GM12865 (cell line): ENCODE measurements around the gene HECW1.

ENCODE experiments used
- DNase-seq: peaks from one replicate; pipeline ENCODE4 v3.0.0; 2010; ENCODE audit warnings: low read depth
- H3K4me3 ChIP-seq: 2 replicates; pipeline ENCODE4 v1.5.1; 2011; ENCODE audit warnings: mild to moderate bottlenecking, low read depth, low read length, control low read depth
- TF ChIP-seq, protein P1 (sequence below): IDR thresholded peaks from 2 replicates; pipeline ENCODE4 v1.5.1; 2011; ENCODE audit warnings: low read length, control low read depth, low read depth, inconsistent platforms; ENCODE audit not compliant: insufficient read depth; ENCODE audit errors: missing control alignments

Gene HECW1

DNA sequence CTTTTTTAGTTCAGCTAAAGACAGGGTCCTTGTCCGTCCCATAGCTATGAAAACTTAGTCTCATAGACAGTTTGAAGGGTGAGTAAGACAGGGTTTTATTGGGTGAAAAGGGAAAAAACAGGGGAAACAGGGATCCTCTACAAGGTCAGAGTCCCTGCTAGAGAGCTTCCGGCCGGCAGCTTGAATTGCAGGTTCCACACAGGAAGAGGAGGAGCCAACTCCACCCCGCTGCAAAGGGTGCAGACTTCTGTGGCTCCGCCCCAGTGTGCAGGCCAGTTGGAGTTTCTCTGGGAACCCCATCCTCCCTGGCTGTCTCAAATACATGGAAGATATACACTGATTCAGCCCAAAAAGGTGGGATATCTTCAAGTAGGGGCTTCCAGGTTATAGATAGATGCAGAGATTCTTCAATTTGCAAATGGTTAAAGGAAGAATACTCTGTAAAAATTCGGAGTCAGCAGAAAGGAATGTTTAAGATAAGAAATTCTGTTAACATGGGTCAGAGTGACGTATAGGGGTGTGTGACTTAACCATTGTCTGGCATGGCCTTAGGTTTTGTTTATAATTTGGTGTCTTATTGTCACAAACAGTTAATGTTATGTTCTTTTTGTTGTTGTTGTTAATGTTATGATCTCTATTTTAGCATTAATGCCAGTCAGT, 34.6 kb upstream of the HECW1 start:
- no peak overlapping the region for H3K4me3 ChIP-seq
- DNase-seq = no peak
- TF ChIP-seq, protein P1, sequence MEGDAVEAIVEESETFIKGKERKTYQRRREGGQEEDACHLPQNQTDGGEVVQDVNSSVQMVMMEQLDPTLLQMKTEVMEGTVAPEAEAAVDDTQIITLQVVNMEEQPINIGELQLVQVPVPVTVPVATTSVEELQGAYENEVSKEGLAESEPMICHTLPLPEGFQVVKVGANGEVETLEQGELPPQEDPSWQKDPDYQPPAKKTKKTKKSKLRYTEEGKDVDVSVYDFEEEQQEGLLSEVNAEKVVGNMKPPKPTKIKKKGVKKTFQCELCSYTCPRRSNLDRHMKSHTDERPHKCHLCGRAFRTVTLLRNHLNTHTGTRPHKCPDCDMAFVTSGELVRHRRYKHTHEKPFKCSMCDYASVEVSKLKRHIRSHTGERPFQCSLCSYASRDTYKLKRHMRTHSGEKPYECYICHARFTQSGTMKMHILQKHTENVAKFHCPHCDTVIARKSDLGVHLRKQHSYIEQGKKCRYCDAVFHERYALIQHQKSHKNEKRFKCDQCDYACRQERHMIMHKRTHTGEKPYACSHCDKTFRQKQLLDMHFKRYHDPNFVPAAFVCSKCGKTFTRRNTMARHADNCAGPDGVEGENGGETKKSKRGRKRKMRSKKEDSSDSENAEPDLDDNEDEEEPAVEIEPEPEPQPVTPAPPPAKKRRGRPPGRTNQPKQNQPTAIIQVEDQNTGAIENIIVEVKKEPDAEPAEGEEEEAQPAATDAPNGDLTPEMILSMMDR = no peak

DNA sequence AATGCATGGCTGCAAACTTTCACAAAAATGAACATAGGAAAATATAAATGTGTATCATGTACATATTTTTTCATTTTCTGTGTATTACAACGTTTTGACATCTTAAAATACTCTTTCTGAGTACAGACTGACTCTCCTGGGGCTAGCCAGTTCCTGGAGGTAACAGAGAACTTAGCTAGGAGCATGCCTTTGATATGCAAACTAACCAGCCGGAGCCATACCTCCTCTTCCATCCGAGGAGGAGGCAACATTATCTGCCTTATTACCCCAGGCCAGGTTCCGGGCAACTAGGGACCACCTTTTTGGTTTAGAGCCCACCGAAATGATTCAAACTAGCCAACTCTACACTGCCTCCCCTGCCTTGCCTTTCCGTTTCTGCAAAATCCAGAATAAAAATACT, 33.7 kb upstream of the HECW1 start:
- no peak for DNase-seq
- H3K4me3 ChIP-seq = no peak overlapping the region
- TF ChIP-seq, protein P1 = no peak

DNA sequence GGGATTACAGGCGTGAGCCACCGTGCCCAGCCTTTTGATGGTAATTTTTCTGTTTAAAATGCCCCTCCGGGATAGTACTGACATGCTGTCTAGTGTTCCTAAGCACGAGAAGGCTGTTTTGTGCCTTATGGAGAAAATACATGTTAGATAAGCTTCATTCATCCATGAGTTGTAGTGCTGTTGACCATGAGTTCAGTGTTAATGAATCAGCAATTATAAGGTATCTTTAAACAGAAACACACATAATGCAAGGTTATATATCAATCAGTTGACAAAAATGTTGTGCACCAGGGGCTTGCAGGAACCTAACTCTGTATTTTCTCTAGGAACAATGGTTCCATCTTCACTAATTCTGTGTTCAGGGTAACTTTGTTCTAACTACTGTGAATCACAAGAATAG, 30.8 kb upstream of the HECW1 start:
- no peak for DNase-seq
- TF ChIP-seq, protein P1 = no peak
- no peak overlapping the region for H3K4me3 ChIP-seq

DNA sequence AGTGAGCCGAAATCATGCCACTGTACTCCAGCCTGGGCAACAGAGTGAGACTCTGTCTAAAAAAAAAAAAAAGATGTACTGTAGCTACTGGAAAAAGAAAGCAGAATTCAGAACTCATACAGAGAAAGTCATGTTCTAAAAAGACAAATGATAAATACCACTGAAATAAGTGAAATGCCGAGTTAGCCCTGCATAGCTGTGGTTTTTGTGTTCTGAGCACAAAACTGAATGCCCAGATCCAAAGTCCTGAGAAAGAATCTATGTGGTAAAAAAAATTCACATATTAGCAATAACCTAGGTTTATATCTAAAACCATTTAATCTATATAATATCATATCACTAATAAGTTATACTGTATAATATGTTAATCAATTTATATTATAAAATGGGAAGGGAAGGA, 29.3 kb upstream of the HECW1 start:
- TF ChIP-seq, protein P1 = no peak
- DNase-seq = no peak
- no peak overlapping the region for H3K4me3 ChIP-seq

DNA sequence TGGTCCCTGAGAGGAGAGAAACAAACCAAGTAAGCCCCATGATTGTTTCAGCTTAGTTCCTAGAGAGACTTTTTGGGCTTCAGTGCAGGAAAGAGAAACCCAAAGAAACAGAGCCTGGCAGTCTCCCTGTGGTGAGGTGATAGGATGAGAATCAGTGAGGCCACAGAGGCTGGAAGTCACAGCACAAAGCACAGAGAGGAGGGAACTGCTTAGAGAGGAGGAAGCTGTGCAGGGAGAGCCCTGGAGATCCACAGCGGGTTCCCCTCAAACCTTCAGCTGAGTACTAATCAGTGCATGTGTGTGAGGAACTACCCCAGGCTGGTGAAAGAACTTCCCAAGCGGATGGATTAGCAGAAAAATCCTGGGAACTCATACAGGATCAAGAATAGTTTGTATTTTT, 27.4 kb upstream of the HECW1 start:
- DNase-seq = no peak
- no peak overlapping the region for H3K4me3 ChIP-seq
- TF ChIP-seq, protein P1 = no peak

DNA sequence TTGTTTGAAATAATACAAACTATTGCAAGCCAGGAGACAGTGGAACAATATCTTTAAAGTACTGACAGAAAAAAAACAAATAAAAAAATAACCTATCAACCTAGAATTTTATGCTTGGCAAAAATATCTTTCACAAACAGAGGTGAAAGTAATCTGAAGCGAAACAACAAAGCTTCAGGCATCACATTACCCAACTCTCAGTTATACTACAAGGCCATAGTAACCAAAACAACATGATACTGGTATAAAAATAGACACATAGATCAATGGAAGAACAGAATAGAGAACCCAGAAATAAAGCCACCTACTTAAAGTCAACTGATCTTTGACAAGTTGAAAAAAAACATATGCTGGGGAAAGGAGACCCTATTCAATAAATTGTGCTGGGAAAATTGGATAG, 26.5 kb upstream of the HECW1 start:
- TF ChIP-seq, protein P1 = no peak
- no peak overlapping the region for H3K4me3 ChIP-seq
- peak; percentile 28 for DNase-seq

DNA sequence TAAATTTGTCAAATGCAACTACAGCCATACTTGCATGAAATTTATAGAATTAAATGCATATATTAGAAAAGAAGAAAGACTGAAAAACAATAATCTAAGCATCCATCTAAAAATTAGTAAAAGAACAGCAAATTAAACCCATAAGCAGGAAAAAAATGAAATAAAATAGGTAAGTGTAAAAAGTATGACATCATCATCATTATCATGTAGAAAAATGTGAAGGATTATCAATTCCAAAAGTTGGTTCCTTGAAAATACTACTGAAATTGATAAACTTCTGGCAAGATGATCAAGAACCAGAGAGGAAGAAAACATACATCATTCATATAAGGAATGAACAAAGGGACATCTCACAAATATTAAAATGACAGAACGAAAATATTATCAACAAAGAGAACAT, 19.6 kb upstream of the HECW1 start:
- TF ChIP-seq, protein P1 = no peak
- H3K4me3 ChIP-seq = no peak overlapping the region
- DNase-seq = no peak
